Suprapubic skin (tissue), 4 donors: ENCODE results near the gene C2CD5. TPM values are rescaled to one million over a fixed set of nuclear protein-coding genes. Genes with fewer than 3 reads are reported as not detected.

Experiments used
- DNase-seq, 2 donors: peaks; one replicate each; pipeline ENCODE4 v3.0.0-alpha.2; 2019; ENCODE audit warnings: low spot score in 2 of 2
- H3K27ac ChIP-seq: fragments of 200-600 bp; sonication (generic); one replicate; pipeline ENCODE4 v1.5.1; 2019
- H3K27me3 ChIP-seq: fragments of 200-600 bp; sonication (generic); one replicate; pipeline ENCODE4 v1.5.1; 2019
- H3K36me3 ChIP-seq: fragments of 200-600 bp; sonication (generic); one replicate; pipeline ENCODE4 v1.5.1; 2019
- H3K4me1 ChIP-seq: fragments of 200-600 bp; sonication (generic); one replicate; pipeline ENCODE4 v1.5.1; 2019
- H3K4me3 ChIP-seq: fragments of 200-600 bp; sonication (generic); one replicate; pipeline ENCODE4 v1.5.1; 2019; ENCODE audit warnings: mild to moderate bottlenecking
- H3K9me3 ChIP-seq: fragments of 200-600 bp; sonication (generic); one replicate; pipeline ENCODE4 v1.5.1; 2019
- CTCF ChIP-seq, 2 donors: fragments of 200-600 bp in 1 of 2; fragments of 450-650 bp in 1 of 2; sonication (generic) in 1 of 2; IDR thresholded peaks; one replicate each; pipeline ENCODE4 v1.5.1; 2016 to 2019; ENCODE audit warnings: antibody characterized with exemption in 2 of 2, mild to moderate bottlenecking in 1 of 2, moderate library complexity in 1 of 2
- EP300 ChIP-seq: sonication (generic); formaldehyde crosslinking; IDR thresholded peaks from one replicate; pipeline ENCODE4 v1.6.1; 2017; ENCODE audit warnings: antibody characterized with exemption
- POLR2A ChIP-seq, 2 donors: fragments of 450-650 bp; IDR thresholded peaks; one replicate each; pipeline ENCODE4 v1.6.1; 2017; ENCODE audit warnings: antibody characterized with exemption in 2 of 2, mild to moderate bottlenecking in 2 of 2, moderate library complexity in 2 of 2
- POLR2AphosphoS5 ChIP-seq, 3 donors: sonication (generic); formaldehyde crosslinking; IDR thresholded peaks; one replicate each; pipeline ENCODE4 v1.6.1; 2017; ENCODE audit warnings: antibody characterized with exemption in 3 of 3
- WGBS: methylation state at CpG from one replicate; pipeline ENCODE4 v1.1.5; 2018; 5-methylcytosine and 5-hydroxymethylcytosine counted together
- total RNA-seq, 4 donors: library from RNA; depleted of rRNA; stranded (reverse); fragments of >200 nt; gene quantifications; one replicate each; pipeline ENCODE4 v1.1.0, GENCODE V29; 2016

C2CD5 gene
- total RNA-seq, 4 donors from 2014 or later, result 23.1 to 39.2 (median 27.7) TPM

DNA sequence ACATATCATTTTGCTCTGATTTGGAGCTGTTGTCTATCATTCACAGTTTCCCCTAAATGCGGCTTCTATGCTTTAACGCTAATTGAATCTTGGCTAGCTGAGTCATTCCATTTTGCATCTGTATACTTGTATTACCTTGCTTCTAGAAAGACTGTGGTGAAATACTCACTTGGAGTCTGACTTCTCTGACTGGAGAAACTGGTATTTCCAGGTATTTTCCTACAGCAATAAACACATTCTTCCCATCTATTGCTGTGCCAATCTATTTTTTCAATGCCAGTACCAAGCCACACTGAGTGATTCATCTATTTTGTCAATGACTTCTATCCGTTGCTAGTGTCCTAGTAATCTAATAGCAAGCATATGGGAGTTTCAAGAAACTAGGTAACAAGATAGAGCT, 133.9 kb downstream of the C2CD5 start:
- Histone ChIP-seq H3K9me3 (no peaks in the 10 kb centered on the region), H3K27ac (peak overlapping the region; percentile 66), H3K4me3 (no peak overlapping the region), H3K4me1 (peaks cover 43% of the 10 kb centered on the region), H3K27me3 (no peaks in the 10 kb centered on the region), H3K36me3 (no peaks in the 10 kb centered on the region)
- WGBS, result 49% methylated on average over 3 of the region's 3 CpGs
- no peak for DNase-seq
- TF ChIP-seq CTCF (IDR thresholded peaks at IDR 0.05), result no peak
- peak in 1 of 3 donors; percentile 56 for TF ChIP-seq POLR2AphosphoS5 (IDR thresholded peaks at IDR 0.05)

DNA sequence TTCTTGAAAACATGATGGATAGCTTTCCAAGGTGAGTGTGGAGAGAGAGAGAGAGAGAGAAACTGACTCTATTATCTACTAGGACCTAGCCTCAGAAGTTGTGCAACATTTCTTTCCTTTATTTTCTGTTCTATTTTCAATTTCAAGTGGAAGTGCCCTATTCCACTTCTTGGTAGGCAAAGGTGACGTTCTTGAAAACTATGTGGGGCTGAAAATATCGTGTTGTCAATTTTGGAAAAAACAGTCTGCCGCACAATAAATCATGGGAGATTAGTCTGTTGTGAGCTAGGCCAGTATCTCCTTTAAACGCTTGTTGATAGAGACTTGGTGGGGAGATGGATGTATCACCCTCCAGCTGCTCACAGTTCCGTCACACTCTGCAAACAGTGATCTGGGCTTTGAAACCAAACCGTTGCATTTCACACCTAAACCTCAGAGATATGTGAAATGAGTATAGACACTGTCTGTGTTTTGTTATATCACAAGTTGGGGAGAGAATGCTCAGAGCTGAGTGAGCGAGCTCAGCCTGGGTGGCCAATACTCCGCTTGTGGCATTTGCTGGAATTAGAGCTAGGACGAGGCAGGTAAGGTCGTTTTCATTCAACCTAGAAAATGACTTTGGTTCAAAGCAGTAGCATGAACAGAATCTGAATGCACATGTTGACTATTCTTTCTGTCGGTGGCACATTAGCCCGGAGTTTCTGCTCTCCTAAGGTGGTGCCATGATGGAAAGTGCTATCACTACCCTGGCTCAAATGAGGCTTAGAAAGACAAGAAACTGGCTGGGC, 134.8 kb downstream of the C2CD5 start:
- H3K4me3 ChIP-seq, result no peak overlapping the region
- no peaks in the 10 kb centered on the region for H3K27me3 ChIP-seq
- TF ChIP-seq CTCF (IDR thresholded peaks at IDR 0.05) (no peak), EP300 (no peak), POLR2A (IDR thresholded peaks at IDR 0.05) (no peak), POLR2AphosphoS5 (IDR thresholded peaks at IDR 0.05) (no peak)
- no peaks in the 10 kb centered on the region for H3K9me3 ChIP-seq
- peaks cover 35% of the 10 kb centered on the region for H3K4me1 ChIP-seq
- H3K27ac ChIP-seq, result peak overlapping the region; percentile 66
- no peaks in the 10 kb centered on the region for H3K36me3 ChIP-seq
- WGBS, result 86% methylated on average over 12 of the region's 12 CpGs
- no peak for DNase-seq

DNA sequence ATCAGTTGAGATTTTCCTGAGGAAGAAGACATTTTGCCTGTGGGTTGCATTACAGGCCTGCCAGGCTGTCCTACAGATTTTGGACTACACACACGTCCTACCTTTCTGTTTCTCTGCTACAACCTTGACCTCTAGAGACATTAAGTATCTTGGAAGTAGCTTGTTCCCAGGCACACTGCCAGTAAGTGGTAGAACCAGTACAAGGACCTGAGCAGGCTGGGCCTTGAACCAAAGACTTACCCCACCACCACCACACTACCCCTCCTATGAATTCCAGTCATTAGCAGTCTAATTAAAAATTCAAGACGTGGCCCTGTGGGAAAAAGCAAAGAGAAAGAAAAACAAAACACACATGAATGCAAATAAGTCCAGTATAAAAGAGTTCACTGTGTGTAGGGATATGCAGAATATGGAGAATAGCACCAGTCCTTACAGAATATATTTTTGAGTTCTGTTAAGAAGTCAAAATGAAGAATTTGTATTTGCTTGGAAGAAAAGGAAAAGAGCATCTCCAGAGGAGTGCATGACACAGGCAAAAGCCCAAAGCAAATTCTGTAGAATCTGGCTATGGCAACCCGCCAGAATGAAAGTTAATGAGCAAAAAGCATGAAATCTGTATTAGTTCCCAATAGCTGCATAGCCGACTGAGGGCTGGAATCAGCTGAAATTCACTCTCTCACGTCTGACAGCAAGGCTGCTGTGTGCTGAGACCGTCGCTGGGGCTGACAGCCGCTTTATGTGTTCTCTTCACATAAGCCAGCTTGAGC, 135.5 kb downstream of the C2CD5 start:
- Histone ChIP-seq H3K4me1 (peaks cover 35% of the 10 kb centered on the region), H3K27me3 (no peaks in the 10 kb centered on the region), H3K9me3 (no peaks in the 10 kb centered on the region), H3K36me3 (no peaks in the 10 kb centered on the region), H3K4me3 (no peak overlapping the region), H3K27ac (peak overlapping the region; percentile 66)
- TF ChIP-seq POLR2A (IDR thresholded peaks at IDR 0.05) (no peak), EP300 (no peak), POLR2AphosphoS5 (IDR thresholded peaks at IDR 0.05) (no peak), CTCF (IDR thresholded peaks at IDR 0.05) (no peak)
- 36% methylated on average over 8 of the region's 8 CpGs for WGBS
- DNase-seq, result no peak

- WGBS, result 47% methylated on average over 3 of the region's 3 CpGs
- TF ChIP-seq POLR2AphosphoS5 (IDR thresholded peaks at IDR 0.05) (no peak), CTCF (IDR thresholded peaks at IDR 0.05) (no peak), EP300 (no peak), POLR2A (IDR thresholded peaks at IDR 0.05) (no peak)
- peaks cover 35% of the 10 kb centered on the region for H3K4me1 ChIP-seq
- no peak overlapping the region for H3K4me3 ChIP-seq
- H3K27ac ChIP-seq, result peak overlapping the region; percentile 40
- H3K9me3 ChIP-seq, result no peaks in the 10 kb centered on the region
- no peaks in the 10 kb centered on the region for H3K36me3 ChIP-seq
- no peak for DNase-seq
- no peaks in the 10 kb centered on the region for H3K27me3 ChIP-seq
These were observed 136.9 kb downstream of the C2CD5 start for GRCh38 chr12:22407397-22407796.

DNA sequence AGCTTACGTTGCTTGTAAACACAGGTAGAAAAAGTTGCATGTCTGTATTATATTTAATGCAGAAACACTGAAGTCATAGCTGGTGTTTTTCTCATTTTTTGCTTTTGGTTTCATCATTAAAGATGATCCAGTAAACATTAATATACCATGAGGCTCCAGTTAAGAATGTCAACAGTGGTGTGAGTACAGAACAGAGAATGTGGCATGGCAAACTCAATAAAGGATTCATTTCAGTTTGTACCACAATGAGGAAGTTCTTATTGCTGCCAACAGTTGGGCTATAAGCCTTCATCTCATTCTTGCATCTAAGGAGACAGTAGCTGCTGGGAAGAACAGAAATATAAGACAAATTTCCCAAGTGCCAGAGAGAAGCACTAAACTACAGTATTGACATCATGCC, 137.7 kb downstream of the C2CD5 start:
- peaks cover 35% of the 10 kb centered on the region for H3K4me1 ChIP-seq
- no peak for TF ChIP-seq CTCF (IDR thresholded peaks at IDR 0.05)
- TF ChIP-seq POLR2AphosphoS5 (IDR thresholded peaks at IDR 0.05), result no peak
- no peak for TF ChIP-seq EP300
- no peak for TF ChIP-seq POLR2A (IDR thresholded peaks at IDR 0.05)
- no peak overlapping the region for H3K4me3 ChIP-seq
- DNase-seq, result no peak
- WGBS, result 85% methylated on average over 1 of the region's 1 CpG
- H3K27ac ChIP-seq, result peak overlapping the region; percentile 4
- no peaks in the 10 kb centered on the region for H3K36me3 ChIP-seq
- no peaks in the 10 kb centered on the region for H3K27me3 ChIP-seq
- H3K9me3 ChIP-seq, result no peaks in the 10 kb centered on the region
